IMR-90 (cell line): ENCODE measurements around the gene APP. TPM values are rescaled to one million over a fixed set of nuclear protein-coding genes. Genes with fewer than 3 reads are reported as not detected.

Experiments
- ATAC-seq: fragments of 200-7000 bp; cut with Tn5 transposase; 2 replicates; pipeline ENCODE4 v1.9.1; 2020; ENCODE audit warnings: low read depth, mild to moderate bottlenecking, moderate library complexity
- BruUV-seq: library from RNA; stranded (reverse); fragments of 400-500 nt; replicated peaks from 2 replicates; lab custom pipeline; 2021; lab: Mats Ljungman, UMichigan
- CTCF ChIA-PET: fragments of 300-600 bp; formaldehyde crosslinking; extraction: SDS; loops from one replicate; lab custom pipeline; 2021; ENCODE audit warnings: antibody characterized with exemption; lab: Yijun Ruan, JAX
- POLR2A ChIA-PET: fragments of 300-600 bp; sonication (Branson Sonifier 250); formaldehyde crosslinking; loops from one replicate; lab custom pipeline; 2022; ENCODE audit warnings: antibody characterized with exemption; ENCODE audit not compliant: unreplicated experiment; lab: Charles Lee
- DNase-seq: peaks from one replicate; pipeline ENCODE4 v3.0.0; 2013
- H2AFZ ChIP-seq: replicated peaks from 2 replicates; pipeline ENCODE3; 2013; ENCODE audit warnings: low read length, mild to moderate bottlenecking; ENCODE audit not compliant: poor library complexity
- H2AK5ac ChIP-seq: 2 replicates; pipeline ENCODE4 v1.6.1; 2013; ENCODE audit warnings: low read depth, low read length, inconsistent platforms
- H2AK9ac ChIP-seq: replicated peaks from 2 replicates; pipeline ENCODE3; 2013; ENCODE audit warnings: mild to moderate bottlenecking, low read depth, low read length, moderate library complexity; ENCODE audit not compliant: poor library complexity
- H2BK120ac ChIP-seq: 2 replicates; pipeline ENCODE4 v1.6.1; 2013; ENCODE audit warnings: low read depth, low read length, inconsistent platforms
- H2BK15ac ChIP-seq: 3 replicates; pipeline ENCODE4 v1.6.1; 2013; ENCODE audit warnings: low read depth, low read length, inconsistent platforms
- H2BK20ac ChIP-seq: 2 replicates; pipeline ENCODE4 v1.6.1; 2013; ENCODE audit warnings: low read depth, mild to moderate bottlenecking, inconsistent platforms, low read length, moderate library complexity
- H2BK5ac ChIP-seq: 2 replicates; pipeline ENCODE4 v1.6.1; 2013; ENCODE audit warnings: mild to moderate bottlenecking, low read depth, low read length, inconsistent platforms; ENCODE audit not compliant: poor library complexity, severe bottlenecking
- H3K14ac ChIP-seq: replicated peaks from 2 replicates; pipeline ENCODE4 v1.6.1; 2013; ENCODE audit warnings: low read depth, low read length, inconsistent platforms
- H3K18ac ChIP-seq: 2 replicates; pipeline ENCODE4 v1.6.1; 2013; ENCODE audit warnings: low read depth, low read length, control low read depth
- H3K23ac ChIP-seq: 2 replicates; pipeline ENCODE4 v1.6.1; 2013; ENCODE audit warnings: low read depth, low read length, inconsistent platforms
- H3K27ac ChIP-seq: 2 replicates; pipeline ENCODE4 v1.5.1; 2013; ENCODE audit warnings: mild to moderate bottlenecking, control low read depth, low read length; ENCODE audit not compliant: insufficient read depth
- H3K27me3 ChIP-seq: 2 replicates; pipeline ENCODE4 v1.6.1; 2013; ENCODE audit warnings: low read length; ENCODE audit not compliant: control insufficient read depth, insufficient read depth
- H3K36me3 ChIP-seq: 2 replicates; pipeline ENCODE4 v1.6.1; 2013; ENCODE audit warnings: low read length, mixed read lengths; ENCODE audit not compliant: control insufficient read depth, insufficient read depth
- H3K4ac ChIP-seq: 2 replicates; pipeline ENCODE4 v1.6.1; 2013; ENCODE audit warnings: low read depth, low read length, inconsistent platforms
- H3K4me1 ChIP-seq: 2 replicates; pipeline ENCODE4 v1.6.1; 2013; ENCODE audit warnings: low read length, mixed read lengths; ENCODE audit not compliant: control insufficient read depth, insufficient read depth
- H3K4me2 ChIP-seq: 2 replicates; pipeline ENCODE4 v1.6.1; 2013; ENCODE audit warnings: low read depth, mild to moderate bottlenecking, control low read depth, low read length, moderate library complexity
- H3K4me3 ChIP-seq: 2 replicates; pipeline ENCODE4 v1.5.1; 2013; ENCODE audit warnings: low read depth, mild to moderate bottlenecking, control low read depth, low read length, moderate library complexity; ENCODE audit not compliant: insufficient read depth
- H3K56ac ChIP-seq: 2 replicates; pipeline ENCODE4 v1.6.1; 2013; ENCODE audit warnings: low read length, inconsistent platforms; ENCODE audit not compliant: insufficient read depth; ENCODE audit errors: extremely low read depth
- H3K79me1 ChIP-seq, 2 experiments: 2 replicates each; pipeline ENCODE4 v1.6.1; 2013; ENCODE audit warnings: low read length in 2 of 2, inconsistent platforms in 1 of 2, low read depth in 1 of 2
- H3K9ac ChIP-seq: 2 replicates; pipeline ENCODE4 v1.6.1; 2013; ENCODE audit warnings: low read depth, low read length, control low read depth
- H3K9me1 ChIP-seq: 2 replicates; pipeline ENCODE4 v1.6.1; 2013; ENCODE audit warnings: low read length, inconsistent platforms; ENCODE audit not compliant: insufficient read depth
- H3K9me3 ChIP-seq: 2 replicates; pipeline ENCODE4 v1.6.1; 2013; ENCODE audit warnings: low read length; ENCODE audit not compliant: control insufficient read depth, insufficient read depth
- H4K20me1 ChIP-seq: 2 replicates; pipeline ENCODE4 v1.6.1; 2013; ENCODE audit warnings: low read length, inconsistent platforms; ENCODE audit not compliant: insufficient read depth
- H4K5ac ChIP-seq: 2 replicates; pipeline ENCODE4 v1.6.1; 2013; ENCODE audit warnings: mild to moderate bottlenecking, low read depth, low read length, control low read depth
- H4K8ac ChIP-seq, 2 experiments: 2 replicates each; pipeline ENCODE4 v1.6.1; 2013; ENCODE audit warnings: low read depth in 2 of 2, low read length in 2 of 2, control low read depth in 1 of 2, inconsistent platforms in 1 of 2
- H4K91ac ChIP-seq: 2 replicates; pipeline ENCODE4 v1.6.1; 2013; ENCODE audit warnings: low read depth, low read length, inconsistent platforms; ENCODE audit not compliant: insufficient read depth
- BHLHE40 ChIP-seq: fragments of 150-350 bp; IDR thresholded peaks from 2 replicates; pipeline ENCODE4 v1.6.1; 2016; ENCODE audit warnings: mild to moderate bottlenecking, low read depth, low read length
- CEBPB ChIP-seq: IDR thresholded peaks from 2 replicates; pipeline ENCODE4 v1.6.1; 2012; ENCODE audit warnings: low read depth, low read length, improper control_type of control experiment
- CHD1 ChIP-seq: IDR thresholded peaks from 2 replicates; pipeline ENCODE4 v1.6.1; 2012; ENCODE audit warnings: low read depth, low read length, improper control_type of control experiment
- CTCF ChIP-seq: conservative IDR thresholded peaks from 2 replicates; pipeline ENCODE4 v1.5.1; 2012; ENCODE audit warnings: mild to moderate bottlenecking, low read depth, low read length, improper control_type of control experiment
- ELK1 ChIP-seq: fragments of 150-350 bp; IDR thresholded peaks from 2 replicates; pipeline ENCODE4 v1.6.1; 2016; ENCODE audit warnings: low read depth, mild to moderate bottlenecking, low read length, moderate library complexity, borderline replicate concordance
- FOS ChIP-seq: fragments of 150-350 bp; IDR thresholded peaks from 2 replicates; pipeline ENCODE4 v1.6.1; 2016; ENCODE audit warnings: low read depth, low read length
- MAFK ChIP-seq: IDR thresholded peaks from 2 replicates; pipeline ENCODE4 v1.6.1; 2012; ENCODE audit warnings: low read depth, low read length, improper control_type of control experiment
- MAZ ChIP-seq: IDR thresholded peaks from 2 replicates; pipeline ENCODE4 v1.6.1; 2012; ENCODE audit warnings: low read depth, mild to moderate bottlenecking, low read length, improper control_type of control experiment, moderate library complexity, borderline replicate concordance
- MXI1 ChIP-seq: IDR thresholded peaks from 2 replicates; pipeline ENCODE4 v1.6.1; 2012; ENCODE audit warnings: low read depth, mild to moderate bottlenecking, low read length, moderate library complexity, borderline replicate concordance
- NFE2L2 ChIP-seq: fragments of 150-350 bp; IDR thresholded peaks from 2 replicates; pipeline ENCODE4 v1.6.1; 2016; ENCODE audit warnings: low read depth, mild to moderate bottlenecking, low read length
- POLR2A ChIP-seq: IDR thresholded peaks from 2 replicates; pipeline ENCODE4 v1.6.1; 2012; ENCODE audit warnings: mild to moderate bottlenecking, low read depth, low read length
- RAD21 ChIP-seq: IDR thresholded peaks from 2 replicates; pipeline ENCODE4 v1.6.1; 2012; ENCODE audit warnings: low read length, improper control_type of control experiment
- RCOR1 ChIP-seq: IDR thresholded peaks from 2 replicates; pipeline ENCODE4 v1.6.1; 2012; ENCODE audit warnings: mild to moderate bottlenecking, low read length, improper control_type of control experiment; ENCODE audit not compliant: insufficient replicate concordance
- RFX5 ChIP-seq: IDR thresholded peaks from 2 replicates; pipeline ENCODE4 v1.8.0; 2012; ENCODE audit warnings: low read depth, mild to moderate bottlenecking, low read length, moderate library complexity
- SMC3 ChIP-seq: fragments of 150-350 bp; IDR thresholded peaks from 2 replicates; pipeline ENCODE4 v1.6.1; 2016; ENCODE audit warnings: low read depth, mild to moderate bottlenecking, antibody characterized with exemption, low read length, moderate library complexity
- USF2 ChIP-seq: fragments of 150-350 bp; IDR thresholded peaks from 2 replicates; pipeline ENCODE4 v1.6.1; 2017; ENCODE audit warnings: mild to moderate bottlenecking, antibody characterized with exemption, low read length, low read depth
- WGBS, 2 experiments: methylation state at CpG; one replicate each; pipeline versions ENCODE4 v1.1.5 to v1.1.7; 2013; ENCODE audit warnings: missing lambda C conversion rate in 2 of 2; ENCODE audit not compliant: insufficient read length in 1 of 2; ENCODE audit errors: extremely low coverage in 2 of 2; 5-methylcytosine and 5-hydroxymethylcytosine counted together
- dilution Hi-C: fragments of 300-500 bp; cut with HindIII; formaldehyde crosslinking; loops from one replicate; pipeline ENCODE4 v1.14.3; 2018; ENCODE audit warnings: low sequenced_read_pairs; ENCODE audit not compliant: unreplicated experiment
- in situ Hi-C: fragments of 300-500 bp; cut with MboI; formaldehyde crosslinking; loops from 3 replicates; pipeline ENCODE4 v1.14.3; 2019; ENCODE audit warnings: low sequenced_read_pairs, inconsistent platforms, mixed read lengths
- intact Hi-C: fragments of 100-400 bp; cut with micrococcal nuclease; formaldehyde crosslinking; loops from 2 replicates; pipeline ENCODE4 v1.10.0; 2022
- polyA plus RNA-seq, 3 experiments: library from polyadenylated mRNA; depleted of rRNA; stranded (reverse); fragments of >200 nt; gene quantifications; 2 replicates each; pipeline ENCODE4 v1.2.3, GENCODE V29; 2012; ENCODE audit warnings: low replicate concordance in 1 of 3
- total RNA-seq: library from RNA; depleted of rRNA; stranded (reverse); fragments of >200 nt; gene quantifications from 2 replicates; pipeline ENCODE4 v1.2.3, GENCODE V29; 2012

APP gene
- total and polyA plus RNA-seq, 2 of the 4 experiments (the other 2 are of a cell fraction) = 191 to 530 TPM

GRCh38 chr21:26179501-26179900 lies 8.9 kb upstream of the APP start:
- Histone ChIP-seq H2AFZ (no peak overlapping the region), H2AK5ac (no peak overlapping the region), H3K14ac (no peak overlapping the region), H3K4me1 (no peaks in the 10 kb centered on the region), H3K4me3 (no peak overlapping the region), H3K27me3 (no peaks in the 10 kb centered on the region), H3K9ac (no peak overlapping the region), H3K4ac (no peak overlapping the region), H4K20me1 (no peaks in the 10 kb centered on the region), H3K23ac (no peak overlapping the region), H3K79me1 (no peaks in the 10 kb centered on the region), H2BK20ac (no peak overlapping the region), H4K8ac (no peak overlapping the region), H3K18ac (no peak overlapping the region), H2BK120ac (no peak overlapping the region), H3K9me1 (no peaks in the 10 kb centered on the region; the same call in 1 of the 2 replicates), H4K91ac (no peak overlapping the region), H2AK9ac (no peak overlapping the region), H3K56ac (no peak overlapping the region), H3K36me3 (no peaks in the 10 kb centered on the region), H3K4me2 (no peak overlapping the region), H2BK5ac (no peak overlapping the region), H2BK15ac (no peak overlapping the region), H3K9me3 (0 out of 2 replicates have a peak, but pooled peaks cover 1% of the 10 kb centered on the region), H4K5ac (no peak overlapping the region), H3K27ac (no peak overlapping the region)
- ATAC-seq = no peak
- in situ Hi-C loops (loop anchor here (25.0 kb wide), 1 partner anchor 567 kb away; the partner anchor contains the start of gene MRPL39), dilution Hi-C loops (no loop called here), intact Hi-C loops (no loop called here)
- CTCF ChIA-PET = interaction anchor here (0.6 to 1.2 kb wide), 2 partner anchors 9 to 12 kb away, joined by 3 read pairs; partner anchors contain the start of gene APP
- DNase-seq = no peak
- TF ChIP-seq CTCF = no peak
- no peak for TF ChIP-seq MAZ
- no peak for TF ChIP-seq FOS
- TF ChIP-seq USF2 = no peak
- TF ChIP-seq BHLHE40 = no peak
- no peak for TF ChIP-seq SMC3
- no peak for TF ChIP-seq POLR2A
- TF ChIP-seq ELK1 = no peak
- no peak for TF ChIP-seq MXI1
- no peak for TF ChIP-seq CEBPB
- no peak for TF ChIP-seq NFE2L2
- TF ChIP-seq MAFK = no peak
- no peak for TF ChIP-seq RAD21
- TF ChIP-seq RCOR1 = no peak
- TF ChIP-seq RFX5 = no peak
- no peak for TF ChIP-seq CHD1
- WGBS, 2 experiments = no CpG with 5 or more reads among the region's 4 CpGs
- no TSS peak for BruUV-seq
- POLR2A ChIA-PET = no interaction called here
